GM12878 (cell line): ENCODE measurements around the gene IL37. TPM values are rescaled to one million over a fixed set of nuclear protein-coding genes. Genes with fewer than 3 reads are reported as not detected.

Experiments used
- ATAC-seq: fragments of 200-7000 bp; cut with Tn5 transposase; 3 replicates; pipeline ENCODE4 v1.9.1; 2020; ENCODE audit warnings: mild to moderate bottlenecking, moderate library complexity
- BruUV-seq: library from RNA; stranded (reverse); fragments of 400-500 nt; replicated peaks from 2 replicates; lab custom pipeline; 2021; lab: Mats Ljungman, UMichigan
- CTCF ChIA-PET: fragments of 300-600 bp; sonication (Branson Sonifier 250); formaldehyde crosslinking; extraction: SDS; loops from one replicate; lab custom pipeline; 2021; ENCODE audit warnings: inconsistent platforms; lab: Yijun Ruan, JAX
- POLR2A ChIA-PET: fragments of 350-600 bp; formaldehyde crosslinking; extraction: SDS; loops from one replicate; lab custom pipeline; 2021; ENCODE audit warnings: inconsistent platforms; lab: Charles Lee
- RAD21 ChIA-PET: fragments of 300-600 bp; sonication (Branson Sonifier 250); formaldehyde crosslinking; loops from one replicate; lab custom pipeline; 2023; ENCODE audit warnings: antibody characterized with exemption; ENCODE audit not compliant: unreplicated experiment; lab: Charles Lee
- SMC1A ChIA-PET: fragments of 300-600 bp; sonication (Branson Sonifier 250); formaldehyde crosslinking; loops from one replicate; lab custom pipeline; 2023; ENCODE audit not compliant: unreplicated experiment, uncharacterized antibody; lab: Charles Lee
- DNase-seq: peaks from one replicate; pipeline ENCODE4 v3.0.0-alpha.2; 2011; ENCODE audit warnings: low read depth, low spot score
- FAIRE-seq: peaks from 3 replicates; lab custom pipeline; 2011; peaks lifted over from hg19 to GRCh38; lab: Jason Lieb, UNC
- H2AFZ ChIP-seq: 2 replicates; pipeline ENCODE4 v1.6.0; 2011; ENCODE audit warnings: low read depth, low read length, control low read depth; ENCODE audit not compliant: control insufficient read depth
- H3K27ac ChIP-seq: 2 replicates; pipeline ENCODE4 v1.5.1; 2011; ENCODE audit warnings: control low read depth; ENCODE audit not compliant: control insufficient read depth, insufficient read depth
- H3K27me3 ChIP-seq, 2 experiments: replicated peaks in 1 of 2; 2 replicates each; pipeline versions ENCODE4 v1.6.0 to v1.6.1; 2011; ENCODE audit warnings: low read length in 1 of 2; ENCODE audit not compliant: control insufficient read depth in 2 of 2, insufficient read depth in 2 of 2
- H3K36me3 ChIP-seq, 2 experiments: 2 replicates each; pipeline ENCODE4 v1.5.1; 2011; ENCODE audit warnings: low read length in 1 of 2; ENCODE audit not compliant: control insufficient read depth in 2 of 2, insufficient read depth in 2 of 2
- H3K4me1 ChIP-seq: 2 replicates; pipeline ENCODE4 v1.6.1; 2011; ENCODE audit warnings: mild to moderate bottlenecking, low read length, moderate library complexity, mixed read lengths; ENCODE audit not compliant: control insufficient read depth, insufficient read depth
- H3K4me2 ChIP-seq: 2 replicates; pipeline ENCODE4 v1.6.0; 2011; ENCODE audit warnings: control low read depth; ENCODE audit not compliant: control insufficient read depth, insufficient read depth
- H3K4me3 ChIP-seq: fragments of 200-600 bp; sonication (generic); 2 replicates; pipeline ENCODE4 v1.5.1; 2016
- H3K79me2 ChIP-seq: 2 replicates; pipeline ENCODE4 v1.6.0; 2011; ENCODE audit warnings: low read length; ENCODE audit not compliant: control insufficient read depth, insufficient read depth
- H3K9ac ChIP-seq: 2 replicates; pipeline ENCODE4 v1.8.0; 2011; ENCODE audit warnings: low read length, control low read depth, mixed read lengths; ENCODE audit not compliant: control insufficient read depth, insufficient read depth
- H3K9me3 ChIP-seq: replicated peaks from 3 replicates; pipeline ENCODE4 v1.5.1; 2011; ENCODE audit warnings: mild to moderate bottlenecking, low read length; ENCODE audit not compliant: control insufficient read depth, insufficient read depth
- H4K20me1 ChIP-seq: 2 replicates; pipeline ENCODE4 v1.6.0; 2011; ENCODE audit not compliant: control insufficient read depth, insufficient read depth
- ASH2L ChIP-seq: fragments of 300-600, 200-600 bp; sonication (generic); IDR thresholded peaks from 2 replicates; pipeline ENCODE4 v1.6.1; 2017; ENCODE audit warnings: low read depth, mild to moderate bottlenecking, borderline replicate concordance
- ETV6 ChIP-seq, 2 experiments: fragments of 450-650 bp in 1 of 2; IDR thresholded peaks in 1 of 2; conservative IDR thresholded peaks in 1 of 2; 2 replicates each; pipeline ENCODE4 v1.6.1; 2014; ENCODE audit warnings: antibody characterized with exemption in 1 of 2, borderline replicate concordance in 1 of 2, low read depth in 1 of 2, mild to moderate bottlenecking in 1 of 2, moderate library complexity in 1 of 2
- FOXK2 ChIP-seq: fragments of 450-650 bp; IDR thresholded peaks from 2 replicates; pipeline ENCODE4 v1.6.1; 2017; ENCODE audit warnings: mild to moderate bottlenecking, moderate library complexity
- KAT2A ChIP-seq: conservative IDR thresholded peaks from 2 replicates; pipeline ENCODE4 v1.6.1; 2011; ENCODE audit warnings: low read depth, low read length; ENCODE audit not compliant: control insufficient read depth
- MTA2 ChIP-seq: fragments of 450-650 bp; IDR thresholded peaks from 2 replicates; pipeline ENCODE4 v1.6.1; 2016; ENCODE audit warnings: low read depth, mild to moderate bottlenecking, moderate library complexity
- SIN3A ChIP-seq: IDR thresholded peaks from 2 replicates; pipeline ENCODE4 v1.6.1; 2012; ENCODE audit warnings: low read depth, low read length, improper control_type of control experiment
- STAT3 ChIP-seq: IDR thresholded peaks from 2 replicates; pipeline ENCODE4 v1.6.1; 2011; ENCODE audit warnings: low read depth, low read length, improper control_type of control experiment
- TCF7 ChIP-seq: IDR thresholded peaks from 2 replicates; pipeline ENCODE4 v1.6.1; 2014; ENCODE audit warnings: antibody characterized with exemption, borderline replicate concordance
- ZBED1 ChIP-seq: IDR thresholded peaks from 2 replicates; pipeline ENCODE4 v1.6.1; 2016; ENCODE audit warnings: borderline replicate concordance
- WGBS: methylation state at CpG from one replicate; pipeline ENCODE4 v1.1.6; 2016; ENCODE audit warnings: low lambda C conversion rate; ENCODE audit not compliant: insufficient replicate concordance, insufficient coverage; ENCODE audit errors: missing lambda C conversion rate; 5-methylcytosine and 5-hydroxymethylcytosine counted together
- in situ Hi-C: fragments of 300-500 bp; cut with MboI; formaldehyde crosslinking; loops from 9 replicates; pipeline ENCODE4 v1.14.3; 2018; ENCODE audit warnings: mixed read lengths
- intact Hi-C: fragments of 100-400 bp; cut with micrococcal nuclease; formaldehyde crosslinking; loops from one replicate; pipeline ENCODE4 v1.14.2; 2022; ENCODE audit not compliant: unreplicated experiment
- polyA plus RNA-seq, 11 experiments: library from polyadenylated mRNA; depleted of rRNA in 4 of 11; unstranded in 6 of 11; stranded (reverse) in 5 of 11; fragments of >200 nt; fragmentation: Nextera tagmentation in 4 of 11; fragmentation: Illumina TruSeq in 1 of 11; extraction: Ambion mirVana in 4 of 11; extraction: Trizol in 1 of 11; gene quantifications; 1 replicate in 1 of 11; 2 replicates in 10 of 11; pipeline versions ENCODE4 v1.2.1 to v1.2.3, GENCODE V29; 2011 to 2016; ENCODE audit warnings: inconsistent platforms in 2 of 11, missing spikeins in 2 of 11, low read depth in 1 of 11
- total RNA-seq, 4 experiments: library from RNA; depleted of rRNA in 3 of 4; stranded (reverse); fragments of >200 nt in 3 of 4; fragmentation: Illumina TruSeq in 1 of 4; extraction: Trizol in 1 of 4; gene quantifications; 2 replicates each; pipeline versions ENCODE4 v1.2.1 to v1.2.3, GENCODE V29; 2013 to 2021

The IL37 gene
- total and polyA plus RNA-seq, 10 of the 15 experiments (the other 5 are each of a cell fraction or from before 2014, with no cell fraction given), result 0.41 to 0.54 TPM; not detected in 8

GRCh38 chr2:112886291-112886690 is 24.7 kb upstream of the IL37 start:
- no peak for DNase-seq
- H3K27me3 ChIP-seq, result no peaks in the 10 kb centered on the region
- BruUV-seq, result no TSS peak
- in situ Hi-C loops, result no loop called here
- peaks cover 19% of the 10 kb centered on the region for H3K4me1 ChIP-seq
- no peaks in the 10 kb centered on the region for H4K20me1 ChIP-seq
- ChIA-PET POLR2A (interaction anchor here (1.1 to 1.9 kb wide), 3 partner anchors 126 to 137 kb away, joined by 3 to 15 read pairs (median 4); no protein-coding TSS in a partner anchor), SMC1A (interaction anchor here (1.1 to 12.1 kb wide), 31 partner anchors 8 to 286 kb away, joined by 3 to 362 read pairs (median 7); partner anchors contain the start of gene CKAP2L), RAD21 (interaction anchor here (0.6 to 11.8 kb wide), 20 partner anchors 18 to 260 kb away, joined by 3 to 281 read pairs (median 6); no protein-coding TSS in a partner anchor), CTCF (interaction anchor here (0.8 to 12.0 kb wide), 25 partner anchors 8 to 286 kb away, joined by 3 to 496 read pairs (median 9); partner anchors contain the start of genes IL1A and IL1B)
- intact Hi-C loops, result no loop called here
- no peak overlapping the region for H3K4me2 ChIP-seq
- no peaks in the 10 kb centered on the region for H3K79me2 ChIP-seq
- TF ChIP-seq ETV6 (conservative IDR thresholded peaks at IDR 0.05 in 1 of 2, IDR thresholded peaks at IDR 0.05 in 1 of 2; ENCODE audit: borderline replicate concordance in 1 of 2, low read depth in 1 of 2) (no peak), MTA2 (no peak), KAT2A (no peak), FOXK2 (no peak), ASH2L (no peak), ZBED1 (no peak), STAT3 (no peak), SIN3A (no peak), TCF7 (no peak)
- no peak for FAIRE-seq
- no peaks in the 10 kb centered on the region for H3K9me3 ChIP-seq
- H2AFZ ChIP-seq, result no peak overlapping the region
- ATAC-seq, result no peak
- H3K9ac ChIP-seq, result no peak overlapping the region
- H3K27ac ChIP-seq, result no peak overlapping the region
- no peaks in the 10 kb centered on the region for H3K36me3 ChIP-seq
- WGBS, result 97% methylated on average over 2 of the region's 2 CpGs
- no peak overlapping the region for H3K4me3 ChIP-seq
